Stimulated activated CD8-positive, alpha-beta memory T cell treated with anti-CD3 and anti-CD28 coated beads, Interleukin-15, amount 100 ng/mL, for 24 hours (primary cell): Measurements from ENCODE around the gene DDX1.
A peak's percentile ranks its signal among the peaks of the same experiment; 100 is the strongest.

Source experiments
- DNase-seq: peaks from one replicate; pipeline ENCODE4 v3.0.0-alpha.2; 2020; ENCODE audit warnings: low read depth

DDX1 gene

DNA sequence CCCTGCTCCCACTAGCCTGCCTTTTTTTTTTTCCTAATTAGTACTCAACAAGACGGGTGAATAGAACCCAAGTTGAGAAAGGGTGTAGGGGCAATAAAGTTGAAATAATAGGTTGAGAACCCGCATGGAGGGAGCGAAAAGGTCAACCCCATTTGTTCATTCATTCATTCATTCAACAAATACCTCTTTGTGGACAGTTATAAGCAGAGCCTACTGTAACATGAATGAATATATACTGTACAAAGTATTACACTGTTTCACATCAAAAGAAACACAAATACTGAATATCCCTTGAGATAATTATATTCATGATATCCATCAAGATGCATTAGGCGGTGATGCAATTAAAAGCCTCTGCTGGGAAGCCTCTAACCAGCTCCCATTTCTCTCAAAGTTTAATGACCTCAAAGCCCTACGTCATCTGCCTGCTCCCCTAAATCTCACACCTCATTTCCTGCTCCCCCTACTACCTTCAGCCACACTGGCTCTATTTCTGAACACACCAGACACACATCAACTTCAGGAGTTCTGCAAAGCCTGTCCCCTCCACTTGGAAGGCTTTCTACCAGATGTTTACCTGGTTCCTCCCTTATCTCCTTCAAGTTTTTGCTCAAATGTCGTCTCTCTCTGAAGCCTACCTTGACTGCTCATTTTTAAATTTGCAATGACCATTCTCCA, 29.2 kb upstream of the DDX1 start:
- no peak for DNase-seq

DNA sequence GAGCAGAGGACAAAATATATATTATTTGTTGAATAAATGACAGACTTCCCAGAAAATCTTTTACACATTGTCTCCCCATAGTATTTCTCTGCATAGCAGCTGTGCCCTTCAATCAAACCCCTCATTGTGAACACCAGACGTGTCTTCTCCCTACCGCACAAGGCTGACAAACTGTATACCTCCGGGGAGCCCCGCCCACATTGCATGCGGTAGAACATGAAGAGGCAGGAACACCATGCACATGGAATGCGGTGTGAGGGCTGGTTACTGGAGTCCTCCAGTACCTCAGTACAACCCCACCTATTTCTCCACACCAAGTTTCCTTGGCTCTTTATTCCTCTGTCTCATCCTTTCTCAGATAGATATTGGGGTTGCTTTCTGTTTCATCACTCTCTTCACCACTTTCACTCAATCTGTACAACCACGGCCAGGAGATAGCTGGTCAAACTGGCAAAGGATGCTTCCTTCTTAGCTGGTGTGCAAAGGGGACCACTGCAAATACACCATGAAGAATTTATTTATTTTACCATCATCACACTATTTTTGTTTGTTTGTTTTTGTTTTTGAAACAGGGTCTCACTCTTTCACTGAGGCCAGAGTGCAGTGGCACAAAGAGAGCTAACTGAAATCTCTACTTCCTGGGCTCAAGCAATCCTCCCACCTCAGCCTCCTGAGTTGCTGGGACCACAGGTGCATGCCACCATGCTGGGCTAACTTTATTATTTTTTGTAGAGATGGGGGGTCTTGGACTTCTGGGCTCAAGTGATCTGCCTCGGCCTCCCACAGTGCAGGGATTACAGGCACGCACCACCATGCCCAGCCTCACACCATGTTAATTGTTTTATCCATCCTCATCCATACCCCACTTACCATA, 28.2 kb upstream of the DDX1 start:
- no peak for DNase-seq

DNA sequence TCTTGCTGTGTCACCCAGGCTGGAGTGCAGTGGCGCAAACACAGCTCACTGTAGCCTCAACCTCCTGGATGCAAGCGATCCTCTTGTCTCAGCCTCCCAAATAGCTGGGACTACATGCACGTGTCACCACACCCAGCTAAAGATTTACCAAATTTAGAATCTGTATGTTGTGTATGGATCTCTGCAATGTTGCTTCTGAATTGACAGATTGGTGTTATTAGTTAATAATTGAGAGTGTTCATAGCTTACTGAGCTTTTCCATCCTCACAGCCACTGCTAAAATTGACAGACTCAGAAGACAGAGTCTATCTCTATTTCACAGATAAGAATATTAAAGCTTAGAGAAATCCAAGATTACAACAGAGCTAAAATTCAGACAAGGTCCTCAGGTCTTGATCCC, 26.3 kb upstream of the DDX1 start:
- no peak for DNase-seq

DNA sequence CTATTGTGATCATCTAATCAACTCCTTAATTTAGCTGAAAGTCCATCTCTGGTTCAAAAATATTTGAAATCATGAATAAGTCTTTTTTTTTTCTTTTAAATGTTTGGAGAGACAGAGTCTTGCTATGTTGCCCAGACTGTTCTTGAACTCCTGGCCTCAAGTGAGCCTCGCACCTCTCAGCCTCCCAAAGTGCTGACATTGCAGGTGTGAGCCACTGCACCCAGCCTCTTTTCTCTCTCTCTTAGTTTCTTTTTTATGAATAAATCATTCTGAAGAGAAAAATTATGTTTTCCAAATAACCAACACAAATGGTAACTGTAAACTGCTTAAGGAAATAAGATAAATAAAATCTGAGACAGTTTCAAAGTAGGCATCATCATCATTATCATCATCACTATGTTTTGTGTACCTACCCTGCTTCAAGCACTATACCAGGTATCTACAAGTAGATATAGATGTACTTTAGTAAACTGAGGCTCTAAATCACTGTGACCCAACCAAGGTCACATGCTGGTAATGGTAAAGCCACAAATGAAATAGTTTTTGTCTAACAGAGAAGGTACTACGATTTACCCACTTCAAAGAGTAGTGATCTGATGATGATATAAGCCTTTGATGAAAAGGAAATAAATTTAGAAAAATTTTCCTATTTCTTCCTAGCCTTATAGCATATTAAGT, 25.5 kb upstream of the DDX1 start:
- DNase-seq, result no peak

DNA sequence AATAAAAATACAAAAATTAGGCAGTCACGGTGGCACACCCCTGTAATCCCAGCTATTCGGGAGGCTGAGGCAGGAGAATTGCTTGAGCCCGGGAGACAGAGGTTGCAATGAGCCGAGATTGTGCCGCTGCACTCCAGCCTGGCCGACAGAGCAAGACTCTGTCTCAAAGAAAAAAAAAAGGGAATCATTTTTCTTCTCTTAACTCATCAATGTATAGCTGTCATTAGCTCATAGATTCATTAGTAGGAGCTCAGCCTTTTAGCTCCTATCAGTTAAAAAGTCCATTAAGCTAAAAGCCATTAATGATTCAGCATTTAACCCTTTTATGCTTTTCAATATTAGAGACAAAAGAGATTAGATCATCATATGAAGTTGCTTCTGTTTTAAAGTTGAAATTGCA, 24.8 kb upstream of the DDX1 start:
- no peak for DNase-seq

DNA sequence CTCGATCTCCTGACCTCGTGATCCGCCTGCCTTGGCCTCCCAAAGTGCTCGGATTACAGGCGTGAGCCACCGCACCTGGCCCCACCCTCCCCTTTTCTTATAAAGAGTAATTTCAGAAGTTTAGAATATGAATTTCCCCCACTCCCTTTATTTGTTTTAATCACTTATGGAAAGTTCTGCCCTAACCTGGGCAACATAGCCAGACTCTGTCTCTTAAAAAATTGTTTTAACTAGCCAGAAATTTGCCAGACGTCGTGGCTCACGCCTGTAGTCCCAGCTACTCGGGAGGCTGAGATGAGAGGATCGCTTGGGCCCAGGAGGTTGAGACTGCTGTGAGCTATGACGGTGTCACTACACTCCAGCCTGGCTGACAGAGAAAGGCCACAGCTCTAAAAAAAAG, 22.8 kb upstream of the DDX1 start:
- DNase-seq, result no peak

DNA sequence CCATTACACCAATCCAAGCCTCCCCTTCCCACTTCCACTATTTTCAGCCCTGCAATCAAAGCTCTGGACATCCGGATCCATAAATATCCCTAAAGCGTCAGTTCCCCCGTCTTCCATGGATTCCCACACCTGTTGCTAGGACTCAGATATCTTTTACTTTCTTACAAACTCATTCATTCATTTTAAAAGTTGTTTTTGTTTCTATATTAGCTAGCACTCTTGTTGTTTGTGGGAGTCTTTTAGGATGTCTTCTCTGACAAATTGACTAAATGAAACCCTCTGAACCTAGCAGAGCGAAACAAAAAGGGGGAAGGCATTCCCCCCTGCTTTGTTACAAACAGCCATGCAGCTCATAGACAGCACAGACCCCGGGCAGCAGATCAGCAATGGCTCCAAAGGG, 21.6 kb upstream of the DDX1 start:
- DNase-seq, result no peak

DNA sequence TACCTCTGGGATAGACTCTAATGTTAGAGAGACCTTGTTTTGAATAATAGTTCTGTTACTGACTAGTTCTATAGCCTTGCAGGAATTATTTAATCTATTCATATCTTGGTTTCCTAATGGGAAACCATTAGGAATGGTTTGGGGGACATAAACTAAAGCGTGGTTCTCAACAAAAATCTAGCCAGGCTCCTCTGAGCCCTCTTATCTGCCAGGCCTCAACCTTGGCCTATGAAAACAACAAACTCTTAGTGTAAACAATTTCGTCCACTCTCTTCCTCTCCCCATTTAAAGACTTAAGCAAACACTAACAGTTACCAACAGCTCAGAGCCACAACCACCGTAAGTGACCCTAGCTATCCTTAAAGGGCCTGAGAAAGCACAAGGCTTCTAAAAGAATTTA, 19.9 kb upstream of the DDX1 start:
- DNase-seq, result no peak

DNA sequence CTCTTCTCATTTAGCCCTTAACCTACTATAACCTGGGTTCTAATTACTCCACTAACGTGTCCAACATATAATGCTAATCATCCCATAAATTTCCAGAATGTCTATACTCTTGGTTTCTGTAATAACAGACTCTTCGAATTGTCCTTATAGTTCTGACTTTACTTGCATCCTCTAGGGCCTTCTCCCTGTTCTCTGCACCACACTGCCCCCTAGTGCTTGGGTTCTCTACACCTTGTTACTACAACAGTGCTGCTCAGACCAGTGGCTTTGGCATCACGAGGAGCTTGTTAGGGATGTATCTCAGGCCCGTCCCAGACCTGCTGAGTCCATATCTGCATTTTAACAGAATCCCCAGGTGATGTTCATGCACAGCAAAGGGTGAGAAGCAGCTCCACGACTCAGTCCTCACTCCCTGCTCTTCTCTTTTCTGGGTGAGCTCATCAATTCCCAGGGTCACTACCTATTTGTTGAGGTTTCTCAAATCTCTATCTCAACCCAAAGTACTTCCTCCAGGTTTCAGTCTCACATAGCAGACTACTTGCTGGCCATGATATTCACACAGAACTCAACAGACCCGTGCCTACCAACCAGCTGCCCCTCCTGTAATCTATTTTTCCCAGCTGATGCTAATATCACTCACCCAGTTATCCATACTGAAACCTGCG, 14.5 kb upstream of the DDX1 start:
- DNase-seq, result peak; percentile 67

DNA sequence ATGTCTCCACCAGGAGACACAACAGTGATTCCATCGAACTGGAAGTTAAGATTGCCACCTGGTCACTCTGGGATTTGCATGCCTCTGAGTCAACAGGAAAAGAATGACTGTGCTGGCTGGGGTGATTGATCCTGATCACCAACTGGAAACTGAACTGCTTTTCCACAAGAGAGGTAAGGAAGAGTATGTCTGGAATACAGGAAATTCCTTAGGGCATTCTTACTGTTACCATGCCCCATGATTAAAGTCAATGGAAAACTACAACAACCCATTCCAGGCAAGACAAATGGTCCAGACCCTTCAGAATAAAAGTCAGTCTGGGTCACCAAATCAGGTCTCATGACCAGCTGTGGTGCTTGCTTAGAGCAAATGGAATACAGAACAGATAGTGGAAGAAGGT, 12.0 kb upstream of the DDX1 start:
- DNase-seq, result no peak

DNA sequence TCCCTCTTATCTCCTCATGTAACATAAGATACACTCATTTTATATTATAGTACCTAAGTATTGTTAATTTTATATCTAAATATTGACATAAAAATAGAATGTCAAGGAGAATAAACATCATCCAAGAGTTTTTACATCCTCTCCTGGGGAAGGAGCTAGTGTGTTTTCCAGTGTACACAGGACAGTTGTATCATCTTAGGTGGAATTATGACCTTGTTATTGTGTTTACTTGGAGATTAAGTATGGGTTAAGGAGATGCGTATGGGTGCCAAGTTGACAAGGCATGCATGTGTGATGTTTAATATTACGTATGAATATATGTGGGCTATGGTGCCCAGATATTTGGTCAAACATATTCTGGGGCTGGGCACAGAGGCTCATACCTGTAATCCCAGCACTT, 11.2 kb upstream of the DDX1 start:
- DNase-seq, result no peak

DNA sequence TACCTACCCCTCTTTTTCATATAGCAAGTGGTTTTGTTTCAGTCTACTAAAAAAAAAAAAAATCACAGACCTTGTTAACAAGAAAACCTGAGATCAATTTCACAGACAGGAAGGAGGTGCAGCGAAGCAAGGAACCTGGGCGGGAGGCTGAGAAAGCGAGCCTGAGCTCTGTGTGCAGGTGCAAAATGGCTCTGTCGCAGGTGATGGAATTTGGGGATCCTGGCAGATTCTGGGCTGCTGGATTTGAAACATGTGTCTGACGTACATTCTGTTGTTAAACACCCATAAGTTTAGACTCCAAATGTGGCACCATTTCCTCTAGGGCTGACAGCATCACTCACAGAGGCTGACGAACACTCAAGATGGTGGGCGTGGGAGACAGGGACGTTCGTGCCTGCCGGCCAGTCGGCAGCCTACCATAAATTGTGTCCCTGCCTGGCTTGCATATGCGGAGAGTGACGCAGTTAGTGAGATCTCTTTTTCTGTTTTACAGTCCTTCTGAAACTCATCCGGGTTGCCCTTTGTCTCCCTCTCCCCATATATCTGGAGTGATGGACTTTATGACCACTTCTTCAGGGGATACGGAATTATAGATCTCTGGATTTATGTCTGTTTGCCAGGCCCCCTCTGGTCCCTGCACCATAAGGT, 8.8 kb upstream of the DDX1 start:
- DNase-seq, result no peak

DNA sequence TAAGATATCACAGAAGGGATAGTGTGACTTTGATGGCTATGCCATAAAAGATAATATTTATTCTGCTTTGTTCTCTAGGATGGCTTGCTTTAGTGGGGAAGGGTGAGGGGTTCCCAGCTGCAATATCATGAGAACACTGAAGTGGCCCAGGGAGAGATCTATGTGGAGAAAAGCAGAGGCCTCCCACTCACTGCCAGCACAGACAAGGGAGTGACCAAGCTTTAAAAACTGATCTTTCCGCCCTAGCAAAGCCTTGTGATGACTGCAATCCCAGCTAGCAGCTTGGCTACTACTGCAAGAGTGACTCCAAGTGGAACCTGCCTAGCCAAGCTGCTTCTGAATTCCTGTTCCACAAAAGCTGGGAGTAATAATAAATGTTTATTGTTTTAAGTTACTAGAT, 7.8 kb upstream of the DDX1 start:
- DNase-seq, result no peak

DNA sequence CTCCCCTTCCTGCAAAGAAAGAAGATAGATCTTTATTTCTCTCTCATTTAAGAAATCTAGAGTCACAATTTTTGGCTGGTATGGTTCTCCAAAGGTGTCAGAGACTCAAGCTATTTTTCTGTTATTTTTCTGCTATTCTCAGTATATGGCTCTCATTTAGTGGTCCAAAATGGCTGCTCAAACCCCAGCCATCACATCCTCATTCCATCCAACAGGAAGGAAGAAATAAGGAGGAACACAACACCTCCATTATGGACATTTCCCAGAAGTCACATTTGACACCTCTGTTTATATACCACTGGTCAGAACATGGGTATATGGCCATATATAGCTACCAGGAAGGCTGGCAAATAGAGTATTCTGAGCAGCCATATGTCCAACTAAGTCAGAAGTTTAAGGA, 7.4 kb upstream of the DDX1 start:
- no peak for DNase-seq

DNA sequence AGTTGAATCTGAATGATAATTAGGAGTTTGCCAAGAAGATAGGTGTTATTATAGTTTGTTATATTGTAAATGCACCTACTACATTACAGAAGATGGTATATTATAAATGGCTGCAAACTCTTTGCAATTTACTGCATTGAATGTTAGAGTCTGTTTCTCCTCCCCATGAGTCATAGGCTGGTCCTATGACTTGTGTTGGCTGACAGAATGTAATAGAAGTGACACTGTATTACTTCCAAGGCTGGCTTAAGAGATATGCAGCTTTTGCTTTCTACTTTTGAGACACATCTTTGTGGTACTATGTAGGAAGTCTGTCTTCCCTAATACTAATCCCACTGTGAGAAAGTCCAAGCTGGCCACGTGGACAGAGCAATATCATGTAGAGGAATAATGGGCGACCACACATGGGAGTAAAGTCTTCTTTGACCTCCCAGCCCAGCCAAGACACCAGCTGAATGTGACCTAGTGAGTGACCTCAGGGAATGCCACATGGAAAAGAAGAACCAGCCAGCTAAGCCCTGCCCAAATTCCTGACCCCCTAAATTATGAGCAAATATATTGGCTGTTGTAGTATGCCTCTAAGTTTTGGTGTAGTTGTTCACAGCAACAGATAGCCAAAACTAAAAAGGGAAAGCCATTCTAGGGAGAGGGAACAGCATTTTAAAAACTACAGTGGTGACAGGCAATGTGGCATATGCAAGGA, 6.8 kb upstream of the DDX1 start:
- DNase-seq, result no peak

DNA sequence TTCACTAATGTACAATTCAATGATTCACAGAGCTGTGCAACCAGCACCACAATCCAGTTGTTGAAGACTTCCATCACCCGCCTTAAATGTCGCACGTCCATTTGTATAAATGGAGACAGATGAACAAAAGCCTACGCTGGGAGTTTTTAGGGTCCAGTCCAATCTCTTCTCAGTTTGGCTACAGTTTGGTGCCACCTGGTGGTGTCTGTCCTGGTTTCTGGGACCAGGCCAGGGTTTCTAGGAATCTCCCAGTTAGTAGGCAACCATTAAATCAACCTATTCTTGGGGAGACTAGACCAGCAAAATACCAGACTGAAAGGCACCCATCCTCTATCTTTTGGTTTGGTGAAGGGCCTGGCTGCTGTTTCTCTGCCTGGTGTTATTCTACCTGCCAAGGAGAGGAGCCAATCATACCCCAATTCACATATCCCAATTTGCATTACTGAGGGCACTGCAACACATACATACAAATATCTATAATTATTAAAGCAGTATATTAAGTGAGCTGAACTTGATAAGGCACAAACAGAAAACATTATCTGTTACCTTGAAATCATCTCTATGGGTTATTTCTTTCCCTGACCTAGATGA, 3.2 kb upstream of the DDX1 start:
- DNase-seq, result no peak

DNA sequence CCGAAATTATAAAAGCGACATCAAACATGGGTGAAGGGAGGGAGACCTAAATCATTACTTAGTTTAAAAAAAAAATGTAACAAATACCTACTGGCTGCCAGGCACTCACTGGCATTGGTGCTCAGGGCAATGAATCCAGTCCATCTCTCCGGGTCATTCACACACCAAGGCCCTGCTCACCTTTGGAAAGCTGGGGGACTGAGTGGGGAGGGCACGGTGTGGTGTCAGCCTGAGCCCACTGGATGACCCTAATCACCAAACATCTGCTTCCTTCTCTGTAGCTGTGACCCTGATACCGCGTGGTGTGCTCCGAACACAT, 336 bp upstream of the DDX1 start:
- no peak for DNase-seq

DNA sequence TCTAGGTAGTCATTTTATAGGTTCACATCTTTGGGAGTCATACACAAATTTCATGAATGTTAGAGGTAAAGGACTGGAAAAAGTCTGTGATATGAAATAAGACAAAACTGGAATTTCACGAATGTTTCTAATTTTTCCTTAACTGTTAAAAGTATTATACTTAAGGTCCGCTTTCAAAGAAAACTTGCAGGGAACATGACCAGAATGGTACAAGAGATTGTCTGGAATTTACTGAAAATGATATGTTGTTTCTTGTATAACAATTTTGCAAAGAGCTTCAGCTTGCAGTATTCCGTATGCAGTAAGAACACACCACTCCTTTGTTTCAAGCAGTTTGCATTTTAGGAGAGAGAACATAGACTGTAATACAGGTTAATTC, 1.6 kb downstream of the DDX1 start:
- no peak for DNase-seq

DNA sequence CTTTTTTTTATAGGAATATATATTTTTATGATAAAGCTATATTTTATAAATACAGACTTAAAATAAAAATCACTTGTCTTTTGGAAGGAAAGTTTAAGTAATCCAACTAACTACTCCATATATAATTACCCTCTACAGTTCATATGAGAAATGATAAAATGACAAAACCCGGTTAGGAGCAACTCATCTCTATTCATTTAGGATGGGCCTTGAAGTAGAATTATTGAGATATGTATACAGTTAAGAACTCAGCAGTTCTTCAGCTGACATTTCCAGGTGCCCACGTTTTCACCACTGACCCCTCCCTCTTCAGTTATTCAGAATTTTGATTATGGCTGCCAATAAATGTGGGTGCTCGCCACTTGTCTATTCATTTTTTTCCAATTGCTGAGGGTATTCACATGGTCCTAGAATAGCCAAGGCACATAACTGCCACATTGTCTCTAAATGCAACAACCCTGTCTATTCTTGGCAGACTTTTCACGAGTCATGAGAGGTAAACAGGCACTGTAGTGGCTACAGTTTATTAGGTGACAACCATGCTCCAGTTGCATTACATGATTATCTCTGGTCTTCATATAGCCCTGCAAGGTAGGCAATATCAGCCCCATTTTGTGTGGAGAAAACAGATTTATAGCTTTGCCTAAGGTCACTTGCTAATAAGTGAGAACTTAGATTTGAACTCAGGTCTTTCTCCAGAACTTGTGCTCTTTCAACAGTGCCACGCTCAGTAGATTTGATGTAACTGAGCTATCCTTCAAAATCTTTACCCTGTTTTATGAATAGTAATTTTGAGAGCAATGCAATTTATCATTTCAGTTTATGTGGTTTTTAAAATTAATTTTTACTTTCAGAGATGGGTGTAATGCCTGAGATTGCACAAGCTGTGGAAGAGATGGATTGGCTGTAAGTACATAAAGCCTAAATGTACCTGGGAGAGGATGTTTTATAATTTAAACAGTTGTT, 2.9 kb downstream of the DDX1 start:
- no peak for DNase-seq

DNA sequence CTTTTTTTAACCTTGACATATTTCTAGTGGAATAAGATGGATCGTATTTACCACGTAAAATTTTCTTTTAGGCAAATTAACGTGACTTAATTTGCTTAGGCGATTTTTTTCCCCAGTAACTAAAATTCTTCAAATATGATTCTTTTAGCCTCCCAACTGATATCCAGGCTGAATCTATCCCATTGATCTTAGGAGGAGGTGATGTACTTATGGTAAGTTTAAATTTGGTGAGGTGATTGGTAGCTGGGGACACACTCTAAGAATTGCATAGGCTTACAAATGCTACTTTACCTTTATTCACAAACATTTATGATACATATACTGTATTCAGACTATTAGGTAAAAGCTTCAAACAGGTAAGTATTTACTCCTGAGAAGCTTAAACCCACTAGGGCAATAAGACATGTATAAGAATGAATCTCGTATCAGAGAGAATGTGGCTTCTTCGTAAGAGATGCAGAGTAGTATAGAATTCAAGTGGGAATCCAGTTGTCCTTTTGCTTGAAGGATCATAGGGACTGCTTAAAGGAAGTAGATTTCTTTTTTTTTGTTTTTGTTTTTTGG, 3.8 kb downstream of the DDX1 start:
- no peak for DNase-seq
